Neural progenitor cell (in vitro differentiated cells): Measurements from ENCODE around the gene RNF212B. TPM values are rescaled to one million over a fixed set of nuclear protein-coding genes. Genes with fewer than 3 reads are reported as not detected.

Source experiments
- DNase-seq: peaks from one replicate; pipeline ENCODE4 v3.0.0-alpha.2; 2016; ENCODE audit warnings: low spot score
- H2AFZ ChIP-seq: fragments of 200-600 bp; sonication (generic); replicated peaks from 2 replicates; pipeline ENCODE4 v1.6.1; 2016; ENCODE audit warnings: antibody characterized with exemption
- H3F3A ChIP-seq: fragments of 200-600 bp; sonication (generic); 2 replicates; pipeline ENCODE4 v1.6.1; 2016; ENCODE audit warnings: antibody characterized with exemption, low read depth
- H3K27ac ChIP-seq: fragments of 200-600 bp; sonication (generic); 2 replicates; pipeline ENCODE4 v1.5.1; 2016; ENCODE audit warnings: mild to moderate bottlenecking
- H3K27me3 ChIP-seq: fragments of 200-600 bp; sonication (generic); 2 replicates; pipeline ENCODE4 v1.6.1; 2016; ENCODE audit warnings: mild to moderate bottlenecking, moderate library complexity
- H3K36me3 ChIP-seq: fragments of 200-600 bp; sonication (generic); 2 replicates; pipeline ENCODE4 v1.5.1; 2016
- H3K4me1 ChIP-seq: fragments of 200-600 bp; sonication (generic); 2 replicates; pipeline ENCODE4 v1.6.1; 2016; ENCODE audit warnings: mixed run types
- H3K4me2 ChIP-seq: fragments of 200-600 bp; sonication (generic); 2 replicates; pipeline ENCODE4 v1.6.1; 2016
- H3K4me3 ChIP-seq: fragments of 200-600 bp; sonication (generic); 2 replicates; pipeline ENCODE4 v1.5.1; 2016
- H3K79me2 ChIP-seq: fragments of 200-600 bp; sonication (generic); 2 replicates; pipeline ENCODE4 v1.6.1; 2016; ENCODE audit warnings: low read depth
- H3K9ac ChIP-seq: fragments of 200-600 bp; sonication (generic); 2 replicates; pipeline ENCODE4 v1.6.1; 2016
- H3K9me3 ChIP-seq: fragments of 200-600 bp; sonication (generic); 2 replicates; pipeline ENCODE4 v1.5.1; 2016; ENCODE audit warnings: low read depth
- H4K20me1 ChIP-seq: fragments of 200-600 bp; sonication (generic); 2 replicates; pipeline ENCODE4 v1.6.1; 2016; ENCODE audit warnings: low read depth
- H3K27ac Mint-ChIP-seq: 3 replicates; pipeline ENCODE4 v1.8.0; 2021; ENCODE audit warnings: mixed read lengths
- H3K27me3 Mint-ChIP-seq: 2 replicates; pipeline ENCODE4 v1.8.0; 2022; ENCODE audit warnings: low read depth, mild to moderate bottlenecking, inconsistent platforms, moderate library complexity, mixed read lengths; ENCODE audit not compliant: insufficient read depth
- H3K36me3 Mint-ChIP-seq: 3 replicates; pipeline ENCODE4 v1.8.0; 2021; ENCODE audit warnings: mixed read lengths
- H3K4me1 Mint-ChIP-seq: 3 replicates; pipeline ENCODE4 v1.8.0; 2021; ENCODE audit warnings: mixed read lengths
- H3K4me3 Mint-ChIP-seq: 3 replicates; pipeline ENCODE4 v1.8.0; 2021; ENCODE audit warnings: mild to moderate bottlenecking, moderate library complexity, mixed read lengths
- H3K9me3 Mint-ChIP-seq: 3 replicates; pipeline ENCODE4 v1.8.0; 2020; ENCODE audit warnings: mixed read lengths
- EZH2 ChIP-seq: fragments of 200-600 bp; sonication (generic); IDR thresholded peaks from 2 replicates; pipeline ENCODE4 v1.6.1; 2017; ENCODE audit warnings: antibody characterized with exemption, mild to moderate bottlenecking, moderate library complexity
- EZH2phosphoT487 ChIP-seq: fragments of 200-600 bp; sonication (generic); IDR thresholded peaks from 2 replicates; pipeline ENCODE4 v1.6.1; 2017; ENCODE audit warnings: antibody characterized with exemption
- total RNA-seq: library from RNA; depleted of rRNA; stranded (reverse); fragments of >200 nt; gene quantifications from 2 replicates; pipeline ENCODE4 v1.2.3, GENCODE V29; 2015; ENCODE audit warnings: low replicate concordance
- TF ChIP-seq, protein P1 (sequence below): fragments of 200-600 bp; sonication (generic); IDR thresholded peaks from 2 replicates; pipeline ENCODE4 v1.5.1; 2017; ENCODE audit warnings: antibody characterized with exemption, mild to moderate bottlenecking

RNF212B gene
- total RNA-seq, 1 donor from 2014 or later: not detected

DNA sequence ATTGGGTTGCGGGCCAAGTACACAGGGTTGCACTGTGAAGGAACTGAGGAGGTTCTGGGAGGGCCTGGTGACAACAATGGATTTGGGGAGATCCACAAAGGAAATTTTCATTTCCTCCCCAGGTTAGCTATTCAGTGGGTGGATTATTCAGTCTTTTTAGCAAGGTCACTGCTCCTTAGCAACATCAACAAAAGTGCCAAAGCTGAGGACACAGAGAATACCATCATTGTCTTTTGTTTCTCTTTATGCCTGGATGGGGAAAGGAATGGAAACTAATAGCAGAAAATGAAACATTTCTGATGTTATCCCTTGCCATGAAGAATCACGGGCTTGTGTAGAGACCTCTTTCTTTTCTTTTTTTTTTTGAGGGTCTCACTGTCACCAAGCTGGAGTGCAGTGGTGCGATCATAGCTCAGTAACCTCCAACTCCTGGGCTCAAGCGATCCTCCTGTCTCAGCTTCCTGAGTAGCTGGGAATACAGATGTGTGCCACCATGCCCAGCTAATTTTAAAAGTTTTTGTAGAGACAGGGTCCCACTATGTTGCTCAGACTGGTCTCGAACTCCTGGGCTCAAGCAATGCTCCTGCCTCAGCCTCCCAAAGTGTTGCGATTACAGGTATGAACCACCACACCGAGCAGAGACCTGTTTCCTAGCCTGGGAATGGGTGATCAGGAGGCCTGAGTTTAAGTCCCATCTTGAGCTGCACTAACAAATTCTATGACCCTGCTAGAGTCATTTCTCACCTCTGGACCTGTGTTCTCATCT is 58.5 kb downstream of the RNF212B start:
- Histone ChIP-seq H3F3A (peaks cover 35% of the 10 kb centered on the region), H3K4me1 (peaks cover 12% of the 10 kb centered on the region), H2AFZ (no peak overlapping the region), H3K79me2 (no peaks in the 10 kb centered on the region), H3K4me2 (no peak overlapping the region), H3K36me3 (no peaks in the 10 kb centered on the region), H3K9me3 (no peaks in the 10 kb centered on the region), H3K27ac (no peak overlapping the region), H3K27me3 (peaks cover 53% of the 10 kb centered on the region), H4K20me1 (no peaks in the 10 kb centered on the region), H3K4me3 (no peak overlapping the region), H3K9ac (no peak overlapping the region)
- Mint-ChIP-seq H3K4me1 (peaks cover 42% of the 10 kb centered on the region), H3K36me3 (peaks cover 7% of the 10 kb centered on the region), H3K4me3 (no peak overlapping the region), H3K27me3 (peaks cover 7% of the 10 kb centered on the region), H3K27ac (no peak overlapping the region), H3K9me3 (no peaks in the 10 kb centered on the region)
- TF ChIP-seq, protein P1, sequence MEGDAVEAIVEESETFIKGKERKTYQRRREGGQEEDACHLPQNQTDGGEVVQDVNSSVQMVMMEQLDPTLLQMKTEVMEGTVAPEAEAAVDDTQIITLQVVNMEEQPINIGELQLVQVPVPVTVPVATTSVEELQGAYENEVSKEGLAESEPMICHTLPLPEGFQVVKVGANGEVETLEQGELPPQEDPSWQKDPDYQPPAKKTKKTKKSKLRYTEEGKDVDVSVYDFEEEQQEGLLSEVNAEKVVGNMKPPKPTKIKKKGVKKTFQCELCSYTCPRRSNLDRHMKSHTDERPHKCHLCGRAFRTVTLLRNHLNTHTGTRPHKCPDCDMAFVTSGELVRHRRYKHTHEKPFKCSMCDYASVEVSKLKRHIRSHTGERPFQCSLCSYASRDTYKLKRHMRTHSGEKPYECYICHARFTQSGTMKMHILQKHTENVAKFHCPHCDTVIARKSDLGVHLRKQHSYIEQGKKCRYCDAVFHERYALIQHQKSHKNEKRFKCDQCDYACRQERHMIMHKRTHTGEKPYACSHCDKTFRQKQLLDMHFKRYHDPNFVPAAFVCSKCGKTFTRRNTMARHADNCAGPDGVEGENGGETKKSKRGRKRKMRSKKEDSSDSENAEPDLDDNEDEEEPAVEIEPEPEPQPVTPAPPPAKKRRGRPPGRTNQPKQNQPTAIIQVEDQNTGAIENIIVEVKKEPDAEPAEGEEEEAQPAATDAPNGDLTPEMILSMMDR: no peak
- no peak for TF ChIP-seq EZH2
- no peak for TF ChIP-seq EZH2phosphoT487
- no peak for DNase-seq

DNA sequence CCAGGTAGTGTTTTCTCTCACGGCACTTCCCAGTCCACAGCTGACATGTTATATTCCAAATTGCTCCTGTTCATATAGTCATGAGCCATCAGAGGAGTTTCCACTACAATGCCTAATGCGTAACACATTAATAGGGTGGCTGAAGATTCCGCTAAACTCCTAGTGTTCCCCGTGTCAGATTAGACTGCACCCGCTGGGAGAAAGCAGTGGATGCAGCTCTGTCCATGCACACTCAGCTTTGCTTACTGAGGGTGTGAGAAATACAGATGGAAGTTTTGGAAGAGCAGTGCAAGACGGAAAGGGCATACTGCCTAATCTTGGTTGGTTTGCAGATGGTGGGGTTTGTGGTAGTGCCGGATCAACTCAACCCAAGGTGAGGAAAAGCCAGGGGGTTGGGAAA is 59.4 kb downstream of the RNF212B start:
- Mint-ChIP-seq H3K36me3 (peaks cover 7% of the 10 kb centered on the region), H3K27me3 (peaks cover 7% of the 10 kb centered on the region), H3K4me1 (peaks cover 42% of the 10 kb centered on the region), H3K9me3 (no peaks in the 10 kb centered on the region), H3K4me3 (no peak overlapping the region), H3K27ac (peak overlapping the region; percentile 85)
- no peak overlapping the region for H3K9ac ChIP-seq
- H3K27me3 ChIP-seq: peaks cover 44% of the 10 kb centered on the region
- H3K36me3 ChIP-seq: no peaks in the 10 kb centered on the region
- peaks cover 12% of the 10 kb centered on the region for H3K4me1 ChIP-seq
- no peak overlapping the region for H3K27ac ChIP-seq
- no peaks in the 10 kb centered on the region for H3K9me3 ChIP-seq
- no peaks in the 10 kb centered on the region for H3K79me2 ChIP-seq
- H3K4me2 ChIP-seq: no peak overlapping the region
- H3K4me3 ChIP-seq: no peak overlapping the region
- H4K20me1 ChIP-seq: no peaks in the 10 kb centered on the region
- no peak overlapping the region for H2AFZ ChIP-seq
- TF ChIP-seq, protein P1: no peak
- TF ChIP-seq EZH2phosphoT487 (no peak), EZH2 (no peak)
- peaks cover 41% of the 10 kb centered on the region for H3F3A ChIP-seq
- DNase-seq: no peak

DNA sequence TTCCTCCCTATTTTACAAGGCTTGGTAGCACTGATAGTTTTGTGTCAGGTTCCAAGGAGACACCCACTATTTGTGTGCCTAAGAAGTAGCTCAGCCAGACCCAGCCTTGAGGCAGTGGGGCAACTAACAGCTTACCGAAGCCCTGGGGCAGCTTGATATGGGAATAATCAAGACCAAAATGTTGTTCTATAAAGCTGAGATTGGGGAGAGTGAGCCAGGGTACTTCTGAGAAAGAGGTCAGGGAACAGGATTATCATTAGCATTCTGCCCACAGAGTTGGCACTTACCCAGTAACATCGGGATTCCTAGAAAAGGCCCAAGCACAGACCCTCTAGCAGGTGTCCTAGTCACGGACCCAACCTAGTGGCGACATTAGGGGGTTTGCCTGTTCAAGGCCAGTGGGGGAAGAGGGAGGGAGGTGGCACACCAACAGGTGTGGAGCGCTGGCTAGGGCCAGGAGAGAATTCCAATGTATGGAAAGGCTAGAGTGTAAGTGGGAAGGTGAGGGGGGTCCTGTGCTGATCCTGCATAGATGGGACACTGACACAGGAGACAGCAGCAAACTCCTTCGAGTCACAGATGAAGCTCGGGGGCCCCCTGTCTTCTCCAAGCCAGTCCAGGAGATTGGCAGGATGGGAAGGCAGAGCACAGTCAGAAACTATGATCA is 60.0 kb downstream of the RNF212B start:
- peaks cover 47% of the 10 kb centered on the region for H3F3A ChIP-seq
- H3K27ac ChIP-seq: no peak overlapping the region
- H3K27me3 ChIP-seq: peaks cover 38% of the 10 kb centered on the region
- Mint-ChIP-seq H3K4me3 (peak overlapping the region; percentile 52), H3K27me3 (peaks cover 11% of the 10 kb centered on the region), H3K27ac (no peak overlapping the region), H3K4me1 (peaks cover 42% of the 10 kb centered on the region), H3K36me3 (peaks cover 7% of the 10 kb centered on the region), H3K9me3 (peaks cover 2% of the 10 kb centered on the region)
- H3K4me1 ChIP-seq: peaks cover 12% of the 10 kb centered on the region
- H3K4me2 ChIP-seq: no peak overlapping the region
- no peaks in the 10 kb centered on the region for H4K20me1 ChIP-seq
- H2AFZ ChIP-seq: no peak overlapping the region
- TF ChIP-seq EZH2phosphoT487: no peak
- TF ChIP-seq, protein P1: no peak
- no peak for TF ChIP-seq EZH2
- no peaks in the 10 kb centered on the region for H3K79me2 ChIP-seq
- H3K4me3 ChIP-seq: no peak overlapping the region
- DNase-seq: no peak
- H3K9me3 ChIP-seq: no peaks in the 10 kb centered on the region
- no peaks in the 10 kb centered on the region for H3K36me3 ChIP-seq
- no peak overlapping the region for H3K9ac ChIP-seq
